ENCODE data around the gene VPS26B. TPM values are rescaled to one million over a fixed set of nuclear protein-coding genes. Genes with fewer than 3 reads are reported as not detected.

Gene VPS26B
- total RNA-seq, 1 experiment from 2014 or later, result 69.4 TPM

DNA sequence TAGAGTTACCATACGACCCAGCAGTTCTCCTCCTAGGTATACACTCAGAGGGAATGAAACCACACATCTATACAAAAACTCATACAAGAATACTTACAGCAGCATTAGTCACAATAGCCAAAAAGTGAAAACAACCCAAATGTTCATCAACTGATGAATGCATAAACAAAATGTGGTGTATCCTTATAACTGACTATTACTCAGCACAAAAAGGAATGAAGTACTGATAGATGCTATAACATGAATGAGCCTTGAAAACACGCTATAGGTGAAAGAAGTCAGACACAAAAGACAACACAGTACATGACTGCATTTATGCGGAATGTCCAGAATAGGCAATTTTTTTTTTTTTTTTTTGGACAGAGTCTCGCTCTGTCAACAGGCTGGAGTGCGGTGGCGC, 23.8 kb upstream of the VPS26B start:
- no peaks in the 10 kb centered on the region for H3K27me3 ChIP-seq (ENCODE audit: control insufficient read depth, insufficient read depth, low read length)
- in situ Hi-C loops (cut with HindIII; ENCODE audit: low pct_unique_long_range_greater_than_20kb, low sequenced_read_pairs) (no loop called here), intact Hi-C loops (cut with micrococcal nuclease; ENCODE audit: unreplicated experiment) (no loop called here)
- peaks cover 33% of the 10 kb centered on the region for H3K36me3 ChIP-seq (ENCODE audit: control insufficient read depth, insufficient read depth, low read length)
- POLR2A ChIA-PET, result no interaction called here
- no peaks in the 10 kb centered on the region for H3K4me1 ChIP-seq (ENCODE audit: control insufficient read depth, insufficient read depth, low read length)
- no peak for DNase-seq (ENCODE audit: low read depth, low spot score)
- TF ChIP-seq TCF7L2 (IDR thresholded peaks at IDR 0.05; ENCODE audit: low read depth, low read length) (no peak), POLR2AphosphoS5 (IDR thresholded peaks at IDR 0.05; ENCODE audit: low read depth, low read length) (no peak), CTCF (IDR thresholded peaks at IDR 0.05) (no peak), SIN3A (IDR thresholded peaks at IDR 0.05; ENCODE audit: borderline replicate concordance, insufficient read depth, low read depth, low read length) (no peak)
- TF ChIP-seq, protein P1, sequence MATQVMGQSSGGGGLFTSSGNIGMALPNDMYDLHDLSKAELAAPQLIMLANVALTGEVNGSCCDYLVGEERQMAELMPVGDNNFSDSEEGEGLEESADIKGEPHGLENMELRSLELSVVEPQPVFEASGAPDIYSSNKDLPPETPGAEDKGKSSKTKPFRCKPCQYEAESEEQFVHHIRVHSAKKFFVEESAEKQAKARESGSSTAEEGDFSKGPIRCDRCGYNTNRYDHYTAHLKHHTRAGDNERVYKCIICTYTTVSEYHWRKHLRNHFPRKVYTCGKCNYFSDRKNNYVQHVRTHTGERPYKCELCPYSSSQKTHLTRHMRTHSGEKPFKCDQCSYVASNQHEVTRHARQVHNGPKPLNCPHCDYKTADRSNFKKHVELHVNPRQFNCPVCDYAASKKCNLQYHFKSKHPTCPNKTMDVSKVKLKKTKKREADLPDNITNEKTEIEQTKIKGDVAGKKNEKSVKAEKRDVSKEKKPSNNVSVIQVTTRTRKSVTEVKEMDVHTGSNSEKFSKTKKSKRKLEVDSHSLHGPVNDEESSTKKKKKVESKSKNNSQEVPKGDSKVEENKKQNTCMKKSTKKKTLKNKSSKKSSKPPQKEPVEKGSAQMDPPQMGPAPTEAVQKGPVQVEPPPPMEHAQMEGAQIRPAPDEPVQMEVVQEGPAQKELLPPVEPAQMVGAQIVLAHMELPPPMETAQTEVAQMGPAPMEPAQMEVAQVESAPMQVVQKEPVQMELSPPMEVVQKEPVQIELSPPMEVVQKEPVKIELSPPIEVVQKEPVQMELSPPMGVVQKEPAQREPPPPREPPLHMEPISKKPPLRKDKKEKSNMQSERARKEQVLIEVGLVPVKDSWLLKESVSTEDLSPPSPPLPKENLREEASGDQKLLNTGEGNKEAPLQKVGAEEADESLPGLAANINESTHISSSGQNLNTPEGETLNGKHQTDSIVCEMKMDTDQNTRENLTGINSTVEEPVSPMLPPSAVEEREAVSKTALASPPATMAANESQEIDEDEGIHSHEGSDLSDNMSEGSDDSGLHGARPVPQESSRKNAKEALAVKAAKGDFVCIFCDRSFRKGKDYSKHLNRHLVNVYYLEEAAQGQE (IDR thresholded peaks at IDR 0.05; ENCODE audit: insufficient read depth in 1 of 2, low read depth in 2 of 2, low read length in 1 of 2), result no peak
- no peak overlapping the region for H3K27ac ChIP-seq (ENCODE audit: low read length)
- no TSS peak for BruUV-seq (replicated peaks)
- no peak overlapping the region for H3K4me3 ChIP-seq (ENCODE audit: low read depth in 2 of 2, low read length in 2 of 2)
- CTCF ChIA-PET, result no interaction called here
- no peaks in the 10 kb centered on the region for H3K9me3 ChIP-seq (ENCODE audit: control insufficient read depth, insufficient read depth, low read depth, low read length)
- ATAC-seq, result no peak

DNA sequence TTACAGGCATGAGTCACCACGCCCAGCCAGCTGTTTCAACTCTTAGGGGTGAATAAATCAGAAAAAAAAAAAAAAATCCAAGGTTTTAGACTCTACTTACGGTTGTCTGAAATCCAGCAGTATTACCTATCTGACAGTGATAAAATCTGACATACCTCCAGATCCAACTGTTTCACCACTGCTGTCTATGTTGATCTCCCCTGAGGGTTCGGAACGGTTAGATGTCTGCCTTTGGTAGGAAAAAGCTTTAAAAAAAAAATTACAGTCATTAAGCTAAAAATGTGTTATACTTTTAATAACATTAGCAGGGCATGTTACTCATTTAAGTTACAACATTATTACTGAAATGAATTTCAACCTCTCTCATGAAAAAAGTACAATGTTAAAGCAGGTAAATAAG, 21.8 kb upstream of the VPS26B start:
- intact Hi-C loops (cut with micrococcal nuclease; ENCODE audit: unreplicated experiment) (no loop called here), in situ Hi-C loops (cut with HindIII; ENCODE audit: low pct_unique_long_range_greater_than_20kb, low sequenced_read_pairs) (no loop called here)
- Histone ChIP-seq H3K4me3 (ENCODE audit: low read depth in 2 of 2, low read length in 2 of 2) (no peak overlapping the region), H3K36me3 (ENCODE audit: control insufficient read depth, insufficient read depth, low read length) (peaks cover 37% of the 10 kb centered on the region), H3K27me3 (ENCODE audit: control insufficient read depth, insufficient read depth, low read length) (no peaks in the 10 kb centered on the region), H3K9me3 (ENCODE audit: control insufficient read depth, insufficient read depth, low read depth, low read length) (no peaks in the 10 kb centered on the region), H3K4me1 (ENCODE audit: control insufficient read depth, insufficient read depth, low read length) (no peaks in the 10 kb centered on the region), H3K27ac (ENCODE audit: low read length) (no peak overlapping the region)
- no TSS peak for BruUV-seq (replicated peaks)
- CTCF ChIA-PET, result no interaction called here
- TF ChIP-seq TCF7L2 (IDR thresholded peaks at IDR 0.05; ENCODE audit: low read depth, low read length) (no peak), SIN3A (IDR thresholded peaks at IDR 0.05; ENCODE audit: borderline replicate concordance, insufficient read depth, low read depth, low read length) (no peak), CTCF (IDR thresholded peaks at IDR 0.05) (no peak), POLR2AphosphoS5 (IDR thresholded peaks at IDR 0.05; ENCODE audit: low read depth, low read length) (no peak)
- TF ChIP-seq, protein P1 (IDR thresholded peaks at IDR 0.05; ENCODE audit: insufficient read depth in 1 of 2, low read depth in 2 of 2, low read length in 1 of 2), result no peak
- ATAC-seq (no peak), DNase-seq (ENCODE audit: low read depth, low spot score) (no peak)
- POLR2A ChIA-PET, result no interaction called here

All from Panc1 (cell line).